ENCODE data around the gene MIEF2. TPM values are rescaled to one million over a fixed set of nuclear protein-coding genes. Genes with fewer than 3 reads are reported as not detected.

MIEF2 gene
- total and polyA plus RNA-seq, 2 donors (not counting 3 experiments of a cell fraction or from before 2014, with no cell fraction given), result 8.3 to 22.7 TPM

DNA sequence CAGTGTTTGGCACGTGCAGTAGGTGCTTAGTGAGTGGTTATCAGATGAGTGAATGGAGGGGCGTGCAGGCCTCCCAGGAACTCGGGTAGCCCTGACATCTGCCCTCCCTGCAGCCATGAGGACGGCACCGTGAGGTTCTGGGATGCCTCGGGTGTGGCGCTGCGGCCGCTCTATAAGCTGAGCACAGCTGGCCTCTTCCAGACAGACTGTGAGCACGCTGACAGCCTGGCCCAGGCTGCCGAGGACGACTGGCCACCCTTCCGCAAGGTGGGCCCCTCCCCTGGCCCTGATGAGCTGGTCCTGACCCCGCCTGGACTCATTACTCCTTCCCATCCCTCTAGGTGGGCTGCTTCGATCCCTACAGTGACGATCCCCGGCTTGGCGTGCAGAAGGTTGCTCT, 24.0 kb upstream of the MIEF2 start:
- TF ChIP-seq POLR2AphosphoS5 (IDR thresholded peaks at IDR 0.05; ENCODE audit: insufficient read depth, low read depth, low read length) (no peak), FOS (IDR thresholded peaks at IDR 0.05; ENCODE audit: borderline replicate concordance, insufficient read depth, low read length) (no peak), EZH2 (IDR thresholded peaks at IDR 0.05; ENCODE audit: borderline replicate concordance, low read depth, low read length, severe bottlenecking) (no peak), JUN (IDR thresholded peaks at IDR 0.05; ENCODE audit: borderline replicate concordance, insufficient read depth, insufficient read length, low read depth) (no peak), POLR2A (IDR thresholded peaks at IDR 0.05; ENCODE audit: low read depth, low read length) (no peak)
- POLR2A ChIA-PET, result no interaction called here
- Histone ChIP-seq H3K79me2 (ENCODE audit: control insufficient read depth, insufficient read depth, low read length) (no peaks in the 10 kb centered on the region), H4K20me1 (replicated peaks; ENCODE audit: control insufficient read depth, extremely low read depth, insufficient read depth, low read length) (no peaks in the 10 kb centered on the region), H3K9me3 (replicated peaks; ENCODE audit: control insufficient read depth, insufficient read depth, low read length) (no peaks in the 10 kb centered on the region), H3K4me2 (ENCODE audit: insufficient read depth, low read length) (no peak overlapping the region), H3K9ac (replicated peaks; ENCODE audit: extremely low read depth, insufficient read depth, low read length) (no peak overlapping the region), H3K9me1 (replicated peaks; ENCODE audit: control insufficient read depth, extremely low read depth, insufficient read depth, low read length) (no peaks in the 10 kb centered on the region), H3K27me3 (ENCODE audit: control insufficient read depth in 2 of 2, insufficient read depth in 2 of 2, low read length in 2 of 2) (no peaks in the 10 kb centered on the region), H3K4me3 (replicated peaks in 1 of 3; ENCODE audit: insufficient read depth in 1 of 3, low read depth in 1 of 3, low read length in 3 of 3) (no peak overlapping the region), H3K36me3 (ENCODE audit: control insufficient read depth in 2 of 2, extremely low read depth in 1 of 2, insufficient read depth in 2 of 2, low read length in 2 of 2) (peaks cover 6 to 54% of the 10 kb centered on the region in 2 experiments), H2AFZ (ENCODE audit: low read depth, low read length) (no peak overlapping the region), H3K4me1 (ENCODE audit: control insufficient read depth, extremely low read depth, insufficient read depth, low read length) (peaks cover 13% of the 10 kb centered on the region), H3K27ac (ENCODE audit: insufficient read depth, low read depth, low read length) (peak overlapping the region; percentile 89)
- intact Hi-C loops (cut with micrococcal nuclease), result loop anchor here (1.0 kb wide), 1 partner anchor 11 kb away; no protein-coding TSS in a partner anchor
- FAIRE-seq (no peak), DNase-seq (ENCODE audit: low read depth, low spot score) (no peak)
- no TSS peak for BruUV-seq (replicated peaks)
- CTCF ChIA-PET, result interaction anchor here (1.0 to 1.7 kb wide), 3 partner anchors 12 to 86 kb away, joined by 3 to 11 read pairs (median 6); no protein-coding TSS in a partner anchor
- dilution Hi-C loops (cut with MboI; ENCODE audit: extremely low pct_ligation_motif_present, low sequenced_read_pairs), result no loop called here

DNA sequence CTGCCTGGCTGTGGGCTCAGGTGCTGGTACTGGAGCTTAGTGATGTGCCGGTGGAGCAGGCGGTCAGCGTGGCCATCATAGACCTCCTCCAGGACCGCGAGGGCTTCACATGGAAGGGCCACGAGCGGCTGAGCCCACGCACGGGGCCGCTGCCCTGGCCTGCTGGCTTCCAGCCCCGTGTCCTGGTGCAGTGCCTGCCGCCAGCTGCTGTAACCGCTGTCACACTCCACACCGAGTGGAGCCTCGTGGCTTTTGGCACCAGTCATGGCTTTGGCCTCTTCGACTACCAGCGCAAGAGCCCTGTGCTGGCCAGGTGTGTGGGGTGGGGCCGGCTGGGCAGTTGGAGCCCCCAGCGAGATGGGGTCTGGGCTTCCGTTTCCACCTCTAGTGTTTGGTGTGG, 23.0 kb upstream of the MIEF2 start:
- no peak overlapping the region for H3K27ac ChIP-seq (ENCODE audit: insufficient read depth, low read depth, low read length)
- peaks cover 13% of the 10 kb centered on the region for H3K4me1 ChIP-seq (ENCODE audit: control insufficient read depth, extremely low read depth, insufficient read depth, low read length)
- ChIA-PET POLR2A (no interaction called here), CTCF (interaction anchor here (0.7 kb wide), 1 partner anchor 10 kb away, joined by 3 read pairs; no protein-coding TSS in a partner anchor)
- no peak for TF ChIP-seq EZH2 (IDR thresholded peaks at IDR 0.05; ENCODE audit: borderline replicate concordance, low read depth, low read length, severe bottlenecking)
- no peak for TF ChIP-seq FOS (IDR thresholded peaks at IDR 0.05; ENCODE audit: borderline replicate concordance, insufficient read depth, low read length)
- TF ChIP-seq MYC (IDR thresholded peaks at IDR 0.05; ENCODE audit: low read depth, low read length), result no peak
- no peak for TF ChIP-seq POLR2A (IDR thresholded peaks at IDR 0.05; ENCODE audit: low read depth, low read length)
- TF ChIP-seq JUN (IDR thresholded peaks at IDR 0.05; ENCODE audit: borderline replicate concordance, insufficient read depth, insufficient read length, low read depth), result no peak
- intact Hi-C loops (cut with micrococcal nuclease), result no loop called here
- H3K79me2 ChIP-seq (ENCODE audit: control insufficient read depth, insufficient read depth, low read length), result no peaks in the 10 kb centered on the region
- H3K27me3 ChIP-seq (ENCODE audit: control insufficient read depth in 2 of 2, insufficient read depth in 2 of 2, low read length in 2 of 2), result no peaks in the 10 kb centered on the region
- no peak overlapping the region for H3K4me3 ChIP-seq (replicated peaks in 1 of 3; ENCODE audit: insufficient read depth in 1 of 3, low read depth in 1 of 3, low read length in 3 of 3)
- H3K36me3 ChIP-seq (ENCODE audit: control insufficient read depth in 2 of 2, extremely low read depth in 1 of 2, insufficient read depth in 2 of 2, low read length in 2 of 2), result peaks cover 8 to 61% of the 10 kb centered on the region in 2 experiments
- FAIRE-seq, result no peak
- dilution Hi-C loops (cut with MboI; ENCODE audit: extremely low pct_ligation_motif_present, low sequenced_read_pairs), result no loop called here
- no peak overlapping the region for H2AFZ ChIP-seq (ENCODE audit: low read depth, low read length)
- H3K9me1 ChIP-seq (replicated peaks; ENCODE audit: control insufficient read depth, extremely low read depth, insufficient read depth, low read length), result no peaks in the 10 kb centered on the region
- BruUV-seq (replicated peaks), result no TSS peak
- no peaks in the 10 kb centered on the region for H4K20me1 ChIP-seq (replicated peaks; ENCODE audit: control insufficient read depth, extremely low read depth, insufficient read depth, low read length)
- no peak overlapping the region for H3K9ac ChIP-seq (replicated peaks; ENCODE audit: extremely low read depth, insufficient read depth, low read length)
- H3K9me3 ChIP-seq (replicated peaks; ENCODE audit: control insufficient read depth, insufficient read depth, low read length), result no peaks in the 10 kb centered on the region
- H3K4me2 ChIP-seq (ENCODE audit: insufficient read depth, low read length), result no peak overlapping the region
- DNase-seq (ENCODE audit: low read depth, low spot score), result no peak
